ENCODE data around the gene AAK1. TPM values are rescaled to one million over a fixed set of nuclear protein-coding genes. Genes with fewer than 3 reads are reported as not detected.

Gene AAK1
- total RNA-seq, 1 experiment from 2014 or later, result 30.6 TPM

GRCh38 chr2:69571189-69571588 lies 72.3 kb downstream of the AAK1 start:
- H3K23me2 ChIP-seq (ENCODE audit: insufficient read length, low read depth, low read length, poor library complexity, severe bottlenecking), result no peaks in the 10 kb centered on the region
- TF ChIP-seq CTCF (conservative IDR thresholded peaks at IDR 0.05), result no peak
- H3K79me2 ChIP-seq (ENCODE audit: insufficient read depth, low read length), result 0 out of 2 replicates have a peak, but pooled peaks cover 2% of the 10 kb centered on the region
- H4K20me1 ChIP-seq (ENCODE audit: control insufficient read depth, insufficient read depth, insufficient read length), result no peaks in the 10 kb centered on the region
- Mint-ChIP-seq H3K36me3 (ENCODE audit: insufficient read depth in 1 of 3, low read depth in 3 of 3) (no peaks in the 10 kb centered on the region), H3K27ac (no peak overlapping the region), H3K4me1 (peaks cover 12 to 14% of the 10 kb centered on the region in 2 experiments), H3K4me3 (no peak overlapping the region), H3K27me3 (ENCODE audit: low read depth) (no peaks in the 10 kb centered on the region), H3K9me3 (no peaks in the 10 kb centered on the region)
- H4K8ac ChIP-seq (replicated peaks; ENCODE audit: insufficient read length, low read depth, low read length), result no peak overlapping the region
- H3K27ac ChIP-seq (ENCODE audit: insufficient read length, low read depth, low read length), result no peak overlapping the region
- H3K14ac ChIP-seq (ENCODE audit: insufficient read depth, low read length), result no peak overlapping the region
- no peaks in the 10 kb centered on the region for H3K79me1 ChIP-seq (ENCODE audit: insufficient read depth, low read depth, low read length, poor library complexity, severe bottlenecking)
- no peak overlapping the region for H2BK15ac ChIP-seq (ENCODE audit: low read depth, low read length)
- no peak overlapping the region for H3K9ac ChIP-seq (ENCODE audit: extremely low read depth, insufficient read length, low read length)
- no peak overlapping the region for H2BK12ac ChIP-seq (ENCODE audit: insufficient read length, low read depth, low read length)
- no peak for DNase-seq
- no peak overlapping the region for H2BK5ac ChIP-seq (ENCODE audit: insufficient read length, low read length)
- no peak overlapping the region for H4K5ac ChIP-seq (ENCODE audit: insufficient read length, low read depth, low read length)
- H3K4me1 ChIP-seq (ENCODE audit: insufficient read depth, low read length), result no peaks in the 10 kb centered on the region
- no peak overlapping the region for H2AK5ac ChIP-seq (ENCODE audit: insufficient read length, low read length)
- no peak overlapping the region for H3K18ac ChIP-seq (ENCODE audit: insufficient read length, low read depth, low read length)
- H2AFZ ChIP-seq (ENCODE audit: low read length), result no peak overlapping the region
- no peak overlapping the region for H3K4me2 ChIP-seq (ENCODE audit: insufficient read depth, insufficient read length, low read length)
- no peak overlapping the region for H4K91ac ChIP-seq (ENCODE audit: insufficient read length, low read depth, low read length)
- H3K56ac ChIP-seq (ENCODE audit: insufficient read length, low read depth, low read length), result no peak overlapping the region
- no peak overlapping the region for H3T11ph ChIP-seq (ENCODE audit: low read length)
- no peak overlapping the region for H2BK120ac ChIP-seq (ENCODE audit: low read depth, low read length, poor library complexity, severe bottlenecking)
- no peak overlapping the region for H2BK20ac ChIP-seq (ENCODE audit: low read depth, low read length, poor library complexity, severe bottlenecking)
- no peaks in the 10 kb centered on the region for H3K9me3 ChIP-seq (ENCODE audit: control insufficient read depth, low read depth, low read length)
- H3K27me3 ChIP-seq (ENCODE audit: insufficient read depth, low read length), result no peaks in the 10 kb centered on the region
- no peak overlapping the region for H3K23ac ChIP-seq (ENCODE audit: insufficient read length, low read depth, low read length)
- no CpG with 5 or more reads among the region's 1 CpG for WGBS (ENCODE audit: extremely low coverage, insufficient read length, low lambda C conversion rate)
- H3K4ac ChIP-seq (ENCODE audit: low read depth, low read length), result no peak overlapping the region
